HG03378 (cell line): ENCODE data around the gene IGLL5.

Experiments used
- ATAC-seq: cut with Tn5 transposase; IDR thresholded peaks from one replicate; pipeline ENCODE4 v1.9.1; 2021; ENCODE audit warnings: mild to moderate bottlenecking, moderate library complexity; ENCODE audit not compliant: unreplicated experiment

The IGLL5 gene

GRCh38 chr22:22936915-22937656 lies 49.5 kb downstream of the IGLL5 start:
- ATAC-seq: no peak

- no peak for ATAC-seq
These were observed 50.4 kb downstream of the IGLL5 start for GRCh38 chr22:22937894-22938480.

GRCh38 chr22:22938672-22939587 lies 51.3 kb downstream of the IGLL5 start:
- no peak for ATAC-seq

GRCh38 chr22:22939588-22940368 lies 52.2 kb downstream of the IGLL5 start:
- ATAC-seq: no peak

GRCh38 chr22:22940961-22941605 lies 53.5 kb downstream of the IGLL5 start:
- no peak for ATAC-seq

GRCh38 chr22:22941831-22942510 lies 54.4 kb downstream of the IGLL5 start:
- no peak for ATAC-seq

- ATAC-seq: no peak
These were observed 55.1 kb downstream of the IGLL5 start for GRCh38 chr22:22942511-22943329.

GRCh38 chr22:22943521-22944267 lies 56.1 kb downstream of the IGLL5 start:
- ATAC-seq: no peak

GRCh38 chr22:22944268-22944985 lies 56.8 kb downstream of the IGLL5 start:
- no peak for ATAC-seq

GRCh38 chr22:22945195-22945594 lies 57.6 kb downstream of the IGLL5 start:
- ATAC-seq: no peak
